Measurements from ENCODE around the gene TOR4A. TPM values are rescaled to one million over a fixed set of nuclear protein-coding genes. Genes with fewer than 3 reads are reported as not detected.

TOR4A gene
- total RNA-seq, 2 donors from 2014 or later, result 59.3 to 60.8 TPM

DNA sequence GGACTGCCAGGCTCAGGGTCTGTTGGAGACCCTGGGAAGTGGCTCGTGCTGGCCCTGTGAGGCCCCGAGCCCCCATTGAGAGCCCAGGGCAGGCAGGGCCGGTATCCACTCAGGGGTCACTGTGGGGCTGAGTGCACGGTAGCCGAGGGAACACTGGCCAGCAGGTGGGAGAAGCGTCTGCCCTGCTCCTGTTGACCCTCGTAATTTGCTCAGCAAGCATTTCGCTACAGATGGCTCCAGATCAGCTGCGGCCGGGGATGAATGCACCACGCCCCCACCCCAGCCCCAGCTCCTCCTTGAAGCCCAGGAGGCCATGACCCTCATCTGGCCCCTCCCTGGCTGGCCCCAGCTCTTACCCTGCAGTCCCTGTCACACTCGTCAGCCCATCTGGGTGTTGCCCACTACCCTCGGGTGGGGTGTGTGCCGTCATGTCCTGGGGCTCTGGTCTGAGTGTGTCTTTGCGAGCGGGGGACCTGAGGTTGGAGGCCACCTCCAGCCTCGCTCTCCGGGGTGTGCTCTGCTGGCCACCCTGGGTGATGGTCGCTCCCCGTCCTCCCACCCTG lies 30.6 kb downstream of the TOR4A start:
- ATAC-seq, result no peak

DNA sequence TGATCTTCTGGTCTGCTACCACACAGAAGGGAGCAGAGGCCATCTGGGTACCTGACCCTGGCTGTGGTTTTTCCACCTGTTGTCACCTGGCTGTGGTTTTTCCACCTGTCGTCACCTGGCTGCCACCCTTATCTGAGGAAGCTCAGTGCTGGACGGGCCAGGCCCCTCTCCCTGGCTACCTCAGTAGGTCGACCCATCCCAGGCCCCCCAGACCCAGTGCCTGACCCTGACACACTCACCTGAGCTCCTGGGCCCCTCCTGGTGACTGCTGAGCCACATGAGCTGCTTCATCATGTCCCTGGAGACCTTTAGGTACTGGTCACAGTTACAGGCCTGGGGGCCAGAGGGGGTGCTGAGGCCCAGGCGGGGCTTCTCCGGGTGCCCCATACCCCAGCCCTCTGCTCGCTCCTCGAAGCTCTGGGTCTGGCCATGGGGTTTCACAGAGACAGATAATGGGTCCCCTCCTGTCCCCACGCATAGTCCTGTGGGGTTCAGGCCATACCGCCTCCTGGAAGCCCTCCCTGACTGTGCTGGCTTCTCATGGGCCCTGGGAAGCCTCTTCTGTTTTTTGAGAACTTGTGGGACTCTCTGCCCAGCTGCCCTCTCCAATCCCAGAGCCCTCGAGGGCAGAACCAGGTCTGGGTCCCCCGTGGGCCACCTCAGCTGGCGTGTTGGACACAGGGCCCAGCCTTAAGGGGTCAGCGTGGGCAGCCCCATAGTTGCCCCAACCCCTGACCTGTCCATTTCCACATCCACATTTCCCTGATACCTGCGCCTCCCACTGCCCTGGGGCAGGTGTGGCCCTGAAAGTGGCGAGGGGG lies 32.1 kb downstream of the TOR4A start:
- intact Hi-C loops (cut with DNase I, micrococcal nuclease), result loop anchor here in 1 of 2 donors (10.0 kb wide), 1 partner anchor 95 kb away; no protein-coding TSS in a partner anchor
- ATAC-seq (no peak), DNase-seq (no peak)

More for the DNA sequence above, 30.6 kb downstream of the TOR4A start:
- intact Hi-C loops (cut with DNase I, micrococcal nuclease), result no loop called here
- DNase-seq, result peak in 1 of 2 donors; percentile 32

DNA sequence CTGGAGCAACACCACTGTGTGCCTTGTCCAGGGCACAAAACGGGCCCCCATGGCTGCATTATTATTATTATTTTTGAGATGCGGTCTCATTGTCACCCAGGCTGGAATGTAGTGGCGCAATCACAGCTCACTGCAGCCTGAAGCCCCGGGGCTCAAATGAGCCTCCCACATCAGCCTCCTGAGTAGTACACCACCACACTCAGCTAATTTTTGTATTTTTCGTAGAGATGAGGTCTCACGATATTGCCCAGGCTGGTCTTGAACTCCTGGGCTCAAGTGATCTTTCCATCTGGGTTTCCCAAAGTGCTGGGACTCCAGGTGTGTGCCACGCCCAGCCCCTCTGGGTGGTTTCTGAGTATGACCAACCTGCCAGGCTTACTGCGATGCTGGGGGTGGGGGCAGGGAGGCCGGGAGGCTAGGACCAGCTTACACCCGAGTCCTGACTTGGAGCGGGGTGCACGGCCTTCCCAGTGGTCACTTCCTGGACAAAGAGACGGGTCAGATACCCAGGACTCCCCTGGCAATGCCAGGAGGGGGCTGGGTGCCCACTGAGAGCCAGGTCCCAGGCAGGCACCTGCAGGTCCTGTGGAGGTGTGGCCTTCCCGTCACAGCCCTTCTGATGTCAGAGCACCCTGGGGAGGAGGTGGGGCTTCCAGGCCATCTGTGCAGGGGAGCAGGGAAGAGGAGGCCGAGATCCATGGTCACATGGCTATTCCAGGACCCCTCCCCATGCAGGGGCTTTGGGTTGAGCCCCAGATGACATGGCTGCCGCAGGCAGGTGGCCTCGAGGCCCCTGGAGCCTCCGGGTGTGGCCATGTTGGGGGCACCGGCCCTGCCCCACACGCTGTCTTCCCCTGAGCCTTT lies 32.9 kb downstream of the TOR4A start:
- peak; percentile 75 to 86 for DNase-seq
- intact Hi-C loops (cut with DNase I, micrococcal nuclease), result loop anchor here in 1 of 2 donors (10.0 kb wide), 1 partner anchor 94 kb away; no protein-coding TSS in a partner anchor
- ATAC-seq, result peak; percentile 46

DNA sequence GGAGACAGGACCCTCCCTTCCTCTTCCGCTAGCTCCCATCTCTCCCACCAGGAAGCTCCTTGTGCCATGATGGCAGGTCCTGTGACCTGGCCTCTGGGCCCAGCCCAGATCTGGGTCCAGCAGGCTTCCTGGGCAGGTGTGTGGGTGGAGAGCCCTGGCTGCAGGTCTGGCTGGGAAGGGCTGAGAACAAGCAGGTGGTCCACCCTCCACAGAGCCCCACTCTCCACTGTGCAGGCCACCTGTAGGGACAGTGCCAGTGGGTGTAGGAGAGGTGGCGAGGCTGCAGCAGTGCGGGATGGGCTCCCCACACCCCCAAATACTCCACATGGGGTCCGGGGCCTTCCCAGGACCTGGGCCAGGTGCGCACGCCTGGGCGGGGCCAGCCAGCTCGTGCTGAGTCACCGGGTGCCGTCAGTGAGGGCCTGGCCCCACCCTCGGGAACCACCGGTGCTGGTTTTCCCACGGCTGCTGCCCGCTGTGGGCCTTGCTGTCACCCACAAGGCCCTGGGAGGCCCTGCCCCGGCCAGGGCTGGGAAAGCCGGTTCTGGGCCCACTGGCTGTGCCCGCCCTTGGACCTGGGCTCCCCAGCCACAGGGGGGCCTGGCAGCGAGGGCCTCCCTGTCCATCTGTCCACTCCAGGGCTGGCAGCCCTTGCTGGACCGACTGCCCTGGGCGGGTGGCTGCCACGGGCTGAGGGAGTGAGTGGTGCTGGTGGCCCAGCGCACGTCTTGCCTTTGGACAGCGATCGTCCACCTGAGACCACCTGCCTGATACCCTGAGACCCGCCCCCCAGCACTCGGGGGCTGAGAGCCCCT lies 33.9 kb downstream of the TOR4A start:
- ATAC-seq, result peak; percentile 73
- peak; percentile 90 to 93 for DNase-seq
- intact Hi-C loops (cut with DNase I, micrococcal nuclease), result loop anchor here in 1 of 2 donors (10.0 kb wide), 1 partner anchor 93 kb away; no protein-coding TSS in a partner anchor

DNA sequence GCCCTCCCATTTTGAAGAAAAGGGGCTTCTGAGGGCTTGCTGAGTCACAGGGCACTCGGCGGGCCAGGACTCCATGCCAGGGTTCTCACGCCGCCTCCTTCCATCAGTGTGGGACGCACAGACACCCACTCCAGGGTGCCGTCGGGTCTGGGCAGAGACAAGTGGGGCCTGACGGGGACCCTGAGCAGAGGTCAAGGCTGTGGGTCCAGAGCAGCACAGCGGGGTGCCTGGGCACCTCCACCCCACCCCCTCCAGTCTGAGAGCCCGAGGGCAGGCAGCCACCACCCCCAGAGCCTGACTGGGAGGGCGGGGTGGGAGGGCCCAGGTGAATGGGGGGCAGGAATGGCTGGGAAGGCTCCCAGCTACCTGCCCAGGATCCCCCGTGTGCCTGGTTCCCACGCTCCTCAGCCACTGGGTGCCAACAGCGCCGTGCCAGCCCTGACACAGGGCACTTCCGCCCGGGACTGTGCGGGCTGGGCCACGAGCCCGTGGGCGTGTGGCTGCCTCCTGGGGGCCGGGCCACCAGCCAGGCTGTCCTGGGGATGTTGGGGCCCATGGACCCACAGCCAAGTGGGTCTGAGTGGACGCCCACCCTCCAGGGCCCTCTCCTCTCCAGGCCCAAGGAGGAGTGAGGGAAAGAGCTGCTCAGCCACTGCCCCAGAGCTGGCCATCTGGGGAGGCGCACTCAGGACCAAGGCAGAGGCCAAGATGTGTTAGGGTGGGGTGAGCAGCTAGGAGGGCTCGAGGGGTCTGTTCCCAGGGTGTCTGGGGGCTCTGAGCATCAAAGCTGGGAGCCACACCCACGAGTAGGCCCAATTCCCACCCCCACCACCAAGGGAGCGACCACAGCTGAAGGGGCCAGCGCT lies 34.7 kb downstream of the TOR4A start:
- ATAC-seq (peak; percentile 38), DNase-seq (peak in 1 of 2 donors; percentile 50)
- intact Hi-C loops (cut with DNase I, micrococcal nuclease), result loop anchor here in 1 of 2 donors (10.0 kb wide), 1 partner anchor 93 kb away; no protein-coding TSS in a partner anchor

DNA sequence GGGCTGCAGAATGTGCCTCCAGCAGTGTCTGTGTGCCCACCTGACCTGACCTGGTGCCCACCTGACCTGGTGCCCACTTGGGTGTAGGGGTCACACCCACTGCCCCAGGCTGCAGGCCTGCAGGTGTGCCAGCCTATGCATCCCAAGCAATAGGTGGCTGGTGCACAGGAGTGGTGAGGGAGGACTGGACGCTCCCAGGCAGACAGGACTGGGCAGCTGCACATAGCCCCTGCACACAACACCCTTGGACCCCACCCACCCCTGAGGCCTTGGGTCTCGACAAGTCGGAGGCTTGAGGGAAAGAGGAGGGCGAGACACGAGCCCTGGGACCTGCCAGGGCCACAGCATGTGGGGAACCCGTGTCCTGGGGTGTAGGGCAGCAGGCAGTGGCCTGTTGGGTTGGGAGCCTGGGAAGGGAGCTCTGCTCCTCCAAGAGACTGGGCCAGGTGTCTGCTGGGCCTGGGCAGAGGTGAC lies 35.4 kb downstream of the TOR4A start:
- DNase-seq (peak in 1 of 2 donors; percentile 38), ATAC-seq (no peak)
- intact Hi-C loops (cut with DNase I, micrococcal nuclease), result loop anchor here in 1 of 2 donors (10.0 kb wide), 1 partner anchor 92 kb away; no protein-coding TSS in a partner anchor

DNA sequence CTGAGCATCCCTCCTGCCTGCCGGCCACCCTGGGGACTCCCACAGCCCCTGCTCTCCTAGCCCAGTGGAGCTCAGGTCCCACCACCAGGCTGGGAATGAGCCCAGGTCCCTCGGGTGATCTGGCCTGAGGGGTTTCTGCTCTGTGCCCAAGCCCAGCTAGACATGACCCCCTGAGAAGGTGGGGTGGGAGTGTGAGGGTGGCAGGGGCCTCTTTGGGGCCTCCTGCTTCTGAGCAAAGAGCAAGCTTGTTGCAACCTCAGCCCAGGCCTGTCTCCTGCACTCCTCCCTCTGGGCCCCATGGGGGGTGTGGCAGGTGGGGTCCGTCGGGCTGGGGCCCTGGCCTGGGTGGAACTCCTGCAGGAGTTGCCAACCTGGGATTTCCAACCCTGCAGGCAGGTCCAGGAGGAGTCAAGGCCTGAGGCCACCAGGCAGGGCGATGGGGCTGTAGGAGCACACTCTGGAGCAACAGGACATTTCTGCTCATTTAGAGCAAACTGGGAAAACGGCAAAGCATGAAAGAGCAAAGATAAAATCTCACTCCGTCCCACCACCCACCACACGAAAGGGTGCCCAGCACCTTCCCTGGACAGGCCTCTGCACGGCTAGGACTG lies 35.9 kb downstream of the TOR4A start:
- intact Hi-C loops (cut with DNase I, micrococcal nuclease), result loop anchor here in 1 of 2 donors (10.0 kb wide), 1 partner anchor 91 kb away; no protein-coding TSS in a partner anchor
- peak in 1 of 2 donors; percentile 28 for DNase-seq

DNA sequence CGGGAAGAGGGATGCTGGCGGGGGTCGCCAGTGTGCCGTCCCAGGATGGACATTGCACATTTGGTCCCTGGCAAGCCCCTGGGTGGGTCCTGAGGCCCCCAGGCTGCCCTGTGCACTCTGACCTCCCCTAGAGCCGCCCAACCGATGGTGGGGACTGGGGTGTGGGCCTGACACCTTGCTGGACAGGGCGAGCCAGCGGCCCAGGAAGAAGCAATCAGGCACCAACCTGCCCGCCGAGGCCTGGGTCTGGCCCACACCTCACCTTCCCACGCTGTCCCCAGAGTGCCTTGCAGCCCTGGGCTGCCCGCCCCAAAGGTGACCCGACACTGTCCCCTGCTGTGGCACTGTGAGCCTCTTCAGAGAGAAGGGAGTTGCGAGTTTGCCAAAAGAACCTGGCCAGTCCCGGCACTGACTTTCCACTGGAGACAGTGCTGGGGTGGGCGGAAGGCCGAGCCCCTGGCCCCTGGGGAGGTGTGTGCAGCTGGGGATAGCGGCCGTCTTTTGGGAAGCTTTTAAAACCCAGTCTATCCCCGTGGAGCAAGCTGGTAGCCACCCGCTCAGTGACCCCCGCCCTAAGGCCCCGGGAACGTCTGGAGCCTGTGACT lies 36.5 kb downstream of the TOR4A start:
- ATAC-seq (no peak), DNase-seq (peak in 1 of 2 donors; percentile 27)
- intact Hi-C loops (cut with DNase I, micrococcal nuclease), result loop anchor here in 1 of 2 donors (10.0 kb wide), 1 partner anchor 91 kb away; no protein-coding TSS in a partner anchor

More for the DNA sequence above, 35.9 kb downstream of the TOR4A start:
- no peak for ATAC-seq

DNA sequence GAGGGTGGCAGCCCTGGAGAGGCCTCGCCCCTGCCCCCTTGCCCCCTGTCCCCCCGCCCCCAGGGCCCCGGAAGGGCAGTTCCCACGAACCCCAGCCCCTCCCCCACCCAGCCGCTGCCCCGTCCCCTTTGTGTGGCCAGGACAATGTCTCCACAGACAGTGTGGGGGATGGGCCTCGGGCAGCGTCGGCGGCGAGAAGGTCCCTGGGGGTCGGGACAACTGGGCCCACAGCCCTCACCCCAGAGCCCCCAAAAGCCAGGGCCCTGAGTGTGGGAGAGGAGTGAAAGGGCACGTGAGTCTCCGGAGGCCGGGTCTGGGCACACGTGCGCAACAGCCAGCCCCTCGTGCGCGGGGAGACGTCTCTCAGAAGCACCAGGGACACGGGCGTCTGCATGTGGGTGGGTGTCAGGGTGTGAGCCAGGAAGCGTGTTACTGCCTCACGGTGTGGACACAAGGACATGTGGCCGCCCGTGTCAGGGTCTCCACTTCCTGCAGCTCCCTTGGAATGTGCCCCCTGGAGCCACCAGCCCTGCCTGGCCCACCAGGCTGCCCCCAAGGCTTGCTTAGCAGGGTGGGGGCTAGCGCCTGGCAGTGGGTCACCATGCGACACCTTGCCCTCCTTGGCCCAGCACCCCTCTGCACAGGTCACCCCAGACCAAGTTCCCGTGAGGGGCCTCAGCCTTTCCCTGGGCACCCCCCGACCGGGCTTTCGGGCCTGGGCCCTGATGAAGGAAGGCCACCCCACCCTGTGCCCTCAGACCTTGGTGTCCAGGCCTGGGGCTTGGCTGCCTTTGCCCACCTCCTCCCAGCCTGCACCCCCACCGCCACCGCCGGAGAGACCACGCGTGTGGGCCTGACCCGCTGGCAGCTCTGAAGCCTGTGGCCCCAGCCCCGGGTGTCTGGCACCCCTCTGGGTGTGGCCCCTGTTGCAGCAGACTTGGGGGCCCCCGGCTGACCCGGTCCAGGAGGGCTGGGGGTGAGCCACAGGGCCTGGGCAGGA lies 37.3 kb downstream of the TOR4A start:
- DNase-seq, result peak in 1 of 2 donors; percentile 25
- ATAC-seq, result no peak
- intact Hi-C loops (cut with DNase I, micrococcal nuclease), result loop anchor here in 1 of 2 donors (10.0 kb wide), 1 partner anchor 90 kb away; no protein-coding TSS in a partner anchor

DNA sequence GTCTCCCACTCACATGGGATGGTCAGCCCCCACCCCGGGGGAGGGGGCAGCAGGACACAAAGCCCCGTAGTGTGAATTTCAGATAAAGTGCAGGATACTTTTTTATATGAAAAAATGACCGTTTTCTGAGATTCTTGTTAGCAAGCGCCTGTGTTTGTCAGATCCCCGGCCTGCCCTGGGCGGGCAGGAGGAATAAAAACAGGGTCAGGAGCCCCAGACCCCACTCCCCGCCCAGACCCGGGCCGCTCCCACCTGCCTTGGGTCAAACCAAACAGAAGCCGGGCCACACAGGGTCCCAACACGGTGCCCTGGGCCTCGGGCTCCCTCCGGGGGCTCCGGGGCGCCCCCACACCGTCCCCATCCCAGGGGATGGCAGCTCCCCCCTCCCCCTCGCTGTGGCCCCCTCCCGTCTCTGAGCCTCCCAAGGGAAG lies 38.1 kb downstream of the TOR4A start:
- DNase-seq, result no peak
- ATAC-seq, result no peak
- intact Hi-C loops (cut with DNase I, micrococcal nuclease), result loop anchor here in 1 of 2 donors (10.0 kb wide), 1 partner anchor 89 kb away; no protein-coding TSS in a partner anchor

DNA sequence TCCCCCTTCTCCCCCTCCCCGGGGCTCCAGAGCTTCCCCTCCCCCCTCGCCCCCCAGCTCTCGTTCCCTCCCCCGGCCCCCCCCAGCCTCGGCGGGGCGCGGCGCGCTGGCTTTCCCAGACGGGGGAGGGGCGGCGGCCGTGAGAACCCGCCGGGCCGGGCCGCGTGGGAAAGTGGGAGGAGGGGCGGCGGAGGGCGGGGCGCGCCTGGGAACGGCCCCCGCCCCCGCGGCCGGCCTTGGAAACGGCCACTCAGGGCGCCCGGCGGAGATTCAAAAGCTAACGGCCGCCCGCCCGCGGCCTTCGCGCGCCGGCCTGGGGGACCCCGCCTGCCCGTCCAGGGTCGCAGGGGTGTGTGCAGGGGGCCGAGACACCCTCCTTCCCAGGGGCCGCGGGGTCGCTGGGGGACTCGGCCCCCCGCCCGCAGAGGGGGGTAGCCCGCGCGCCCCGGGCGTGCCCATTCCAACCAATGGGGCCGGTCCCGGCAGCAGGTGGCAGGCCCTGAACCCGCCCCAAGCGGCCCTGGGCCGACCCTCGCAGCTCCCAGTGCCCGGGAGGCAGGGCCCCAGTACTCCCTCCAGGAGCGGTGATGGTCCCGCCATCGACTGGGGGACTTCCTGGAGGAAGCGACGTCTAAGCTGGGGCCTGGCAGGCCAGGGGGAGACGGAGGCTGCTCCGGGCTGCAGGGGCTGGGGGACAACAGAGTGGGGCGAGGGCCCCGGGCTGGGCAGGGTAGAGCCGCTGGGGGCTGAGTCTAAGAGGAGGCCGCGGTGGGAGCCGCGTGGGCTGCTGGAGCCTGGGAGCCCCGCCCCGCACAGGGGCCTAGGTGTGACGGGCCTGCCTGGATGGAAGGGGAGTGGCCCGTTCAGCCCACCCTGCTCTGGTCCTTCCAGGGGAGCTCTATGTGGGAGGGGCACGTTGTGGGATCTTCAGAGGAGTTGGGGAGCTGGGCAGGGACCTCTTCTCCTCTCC lies 38.8 kb downstream of the TOR4A start:
- intact Hi-C loops (cut with DNase I, micrococcal nuclease), result loop anchor here in 1 of 2 donors (10.0 kb wide), 1 partner anchor 89 kb away; no protein-coding TSS in a partner anchor
- peak; percentile 38 to 75 for DNase-seq
- peak; percentile 33 for ATAC-seq

DNA sequence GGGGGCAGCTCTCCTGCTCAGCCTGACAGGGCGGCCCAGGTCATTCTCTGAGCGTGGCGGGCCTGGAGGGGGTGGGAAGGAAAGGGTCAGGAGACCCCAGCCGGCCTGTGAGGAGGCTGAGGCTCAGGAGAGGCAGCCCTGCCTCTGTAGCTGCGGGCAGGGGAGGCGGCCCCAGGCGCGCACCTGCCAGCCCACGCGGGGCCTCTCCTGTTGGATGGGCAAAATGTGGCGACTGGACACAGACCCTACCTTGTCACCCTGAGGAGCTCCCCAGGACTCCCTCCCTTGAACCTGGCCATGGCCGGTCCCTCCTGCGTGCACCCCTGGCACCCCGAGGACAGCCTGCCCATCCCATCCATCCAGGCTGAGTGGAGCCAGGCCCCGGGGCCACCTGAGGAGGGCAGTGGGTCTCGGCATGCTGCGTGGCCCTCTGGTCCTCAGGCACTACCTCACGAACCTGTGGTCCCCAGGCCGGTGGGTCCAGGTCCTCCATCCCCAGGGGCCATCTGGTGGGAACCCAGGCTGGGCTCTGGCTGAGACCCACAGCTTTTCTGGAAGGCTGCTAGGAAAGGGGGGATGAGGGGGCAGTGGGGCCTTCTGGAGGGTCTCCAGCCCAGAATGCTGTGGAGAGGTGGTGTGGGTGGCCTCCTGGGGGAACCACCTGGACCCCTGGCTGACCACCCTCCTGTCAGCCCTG lies 39.6 kb downstream of the TOR4A start:
- ATAC-seq, result no peak
- intact Hi-C loops (cut with DNase I, micrococcal nuclease), result loop anchor here in 1 of 2 donors (10.0 kb wide), 1 partner anchor 88 kb away; no protein-coding TSS in a partner anchor
- no peak for DNase-seq

All from left colon (tissue), 2 donors.